ENCODE measurements around the gene TFF1. TPM values are rescaled to one million over a fixed set of nuclear protein-coding genes. Genes with fewer than 3 reads are reported as not detected.
"Not testable (repeated sequence)": the region's sequence is repeated elsewhere in the genome, so short reads cannot be mapped to it uniquely, and the experiment has no call there.

Gene TFF1
- total RNA-seq, 2 experiments from 2014 or later = not detected

DNA sequence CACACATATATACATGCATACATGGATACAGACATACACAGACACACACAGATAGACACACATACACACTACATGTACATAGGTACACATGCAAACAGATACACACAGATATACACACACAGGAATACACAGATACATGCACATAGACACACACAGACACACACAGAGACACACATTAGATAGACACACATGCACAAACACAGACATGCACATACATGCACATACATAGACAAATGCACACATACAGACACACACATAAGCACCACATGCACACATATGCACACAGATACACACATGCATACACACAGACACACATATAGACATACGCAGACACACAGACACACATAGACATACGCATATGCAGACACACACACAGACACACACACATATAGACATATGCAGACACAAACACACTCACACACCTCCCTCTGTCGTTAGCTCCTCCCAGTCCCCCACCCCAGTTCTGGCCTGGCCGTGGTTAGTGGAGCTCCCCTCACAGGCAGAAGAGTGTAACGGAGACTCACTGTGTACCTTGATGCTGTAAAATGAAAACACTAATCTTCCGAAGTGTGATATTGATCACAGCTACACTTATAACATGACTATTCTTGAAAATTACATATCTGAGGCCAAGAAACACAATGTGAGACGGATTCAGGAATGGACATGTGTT is 45.0 kb upstream of the TFF1 start:
- Histone ChIP-seq H3K9me2 (ENCODE audit: insufficient read depth, low read length) (no peaks in the 10 kb centered on the region), H3K4me3 (ENCODE audit: low read depth, low read length, poor library complexity, severe bottlenecking) (no peak overlapping the region), H4K20me1 (ENCODE audit: insufficient read depth, low read length) (no peaks in the 10 kb centered on the region), H3K4me2 (ENCODE audit: low read length) (no peak overlapping the region), H2AFZ (ENCODE audit: low read length) (no peak overlapping the region), H3K79me2 (ENCODE audit: insufficient read depth, low read depth, low read length) (no peaks in the 10 kb centered on the region), H3K27ac (ENCODE audit: low read depth, low read length, poor library complexity, severe bottlenecking) (no peak overlapping the region), H3K4me1 (ENCODE audit: insufficient read depth, low read length, poor library complexity, severe bottlenecking) (peaks cover 6% of the 10 kb centered on the region), H3K9me3 (ENCODE audit: low read length) (no peaks in the 10 kb centered on the region), H3K36me3 (ENCODE audit: insufficient read depth, low read length) (no peaks in the 10 kb centered on the region)
- BruUV-seq (replicated peaks) = no TSS peak
- ChIA-PET CTCF (ENCODE audit: unreplicated experiment) (interaction anchor here (0.5 kb wide), 1 partner anchor 44 kb away, joined by 3 read pairs; no protein-coding TSS in a partner anchor), POLR2A (no interaction called here)
- intact Hi-C loops (cut with micrococcal nuclease; ENCODE audit: unreplicated experiment) = no loop called here
- DNase-seq (ENCODE audit: low spot score) = peak; percentile 21
- no peak for TF ChIP-seq EZH2phosphoT487 (IDR thresholded peaks at IDR 0.05; ENCODE audit: borderline replicate concordance, low read depth, low read length)
- TF ChIP-seq, protein P1, sequence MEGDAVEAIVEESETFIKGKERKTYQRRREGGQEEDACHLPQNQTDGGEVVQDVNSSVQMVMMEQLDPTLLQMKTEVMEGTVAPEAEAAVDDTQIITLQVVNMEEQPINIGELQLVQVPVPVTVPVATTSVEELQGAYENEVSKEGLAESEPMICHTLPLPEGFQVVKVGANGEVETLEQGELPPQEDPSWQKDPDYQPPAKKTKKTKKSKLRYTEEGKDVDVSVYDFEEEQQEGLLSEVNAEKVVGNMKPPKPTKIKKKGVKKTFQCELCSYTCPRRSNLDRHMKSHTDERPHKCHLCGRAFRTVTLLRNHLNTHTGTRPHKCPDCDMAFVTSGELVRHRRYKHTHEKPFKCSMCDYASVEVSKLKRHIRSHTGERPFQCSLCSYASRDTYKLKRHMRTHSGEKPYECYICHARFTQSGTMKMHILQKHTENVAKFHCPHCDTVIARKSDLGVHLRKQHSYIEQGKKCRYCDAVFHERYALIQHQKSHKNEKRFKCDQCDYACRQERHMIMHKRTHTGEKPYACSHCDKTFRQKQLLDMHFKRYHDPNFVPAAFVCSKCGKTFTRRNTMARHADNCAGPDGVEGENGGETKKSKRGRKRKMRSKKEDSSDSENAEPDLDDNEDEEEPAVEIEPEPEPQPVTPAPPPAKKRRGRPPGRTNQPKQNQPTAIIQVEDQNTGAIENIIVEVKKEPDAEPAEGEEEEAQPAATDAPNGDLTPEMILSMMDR (conservative IDR thresholded peaks at IDR 0.05; ENCODE audit: low read length) = peak; percentile 62

GRCh38 chr21:42409366-42409765 is 43.0 kb upstream of the TFF1 start:
- H2AFZ ChIP-seq (ENCODE audit: low read length) = no peak overlapping the region
- TF ChIP-seq, protein P1 (conservative IDR thresholded peaks at IDR 0.05; ENCODE audit: low read length) = no peak
- TF ChIP-seq EZH2phosphoT487 (IDR thresholded peaks at IDR 0.05; ENCODE audit: borderline replicate concordance, low read depth, low read length) = no peak
- no peak for DNase-seq (ENCODE audit: low spot score)
- H3K4me1 ChIP-seq (ENCODE audit: insufficient read depth, low read length, poor library complexity, severe bottlenecking) = peaks cover 9% of the 10 kb centered on the region
- no peaks in the 10 kb centered on the region for H3K9me2 ChIP-seq (ENCODE audit: insufficient read depth, low read length)
- BruUV-seq (replicated peaks) = no TSS peak
- no peak overlapping the region for H3K4me2 ChIP-seq (ENCODE audit: low read length)
- CTCF ChIA-PET (ENCODE audit: unreplicated experiment) = no interaction called here
- H3K79me2 ChIP-seq (ENCODE audit: insufficient read depth, low read depth, low read length) = no peaks in the 10 kb centered on the region
- POLR2A ChIA-PET = no interaction called here
- intact Hi-C loops (cut with micrococcal nuclease; ENCODE audit: unreplicated experiment) = no loop called here
- no peaks in the 10 kb centered on the region for H3K36me3 ChIP-seq (ENCODE audit: insufficient read depth, low read length)
- no peaks in the 10 kb centered on the region for H3K9me3 ChIP-seq (ENCODE audit: low read length)
- H3K27ac ChIP-seq (ENCODE audit: low read depth, low read length, poor library complexity, severe bottlenecking) = no peak overlapping the region
- H3K4me3 ChIP-seq (ENCODE audit: low read depth, low read length, poor library complexity, severe bottlenecking) = no peak overlapping the region
- H4K20me1 ChIP-seq (ENCODE audit: insufficient read depth, low read length) = no peaks in the 10 kb centered on the region

DNA sequence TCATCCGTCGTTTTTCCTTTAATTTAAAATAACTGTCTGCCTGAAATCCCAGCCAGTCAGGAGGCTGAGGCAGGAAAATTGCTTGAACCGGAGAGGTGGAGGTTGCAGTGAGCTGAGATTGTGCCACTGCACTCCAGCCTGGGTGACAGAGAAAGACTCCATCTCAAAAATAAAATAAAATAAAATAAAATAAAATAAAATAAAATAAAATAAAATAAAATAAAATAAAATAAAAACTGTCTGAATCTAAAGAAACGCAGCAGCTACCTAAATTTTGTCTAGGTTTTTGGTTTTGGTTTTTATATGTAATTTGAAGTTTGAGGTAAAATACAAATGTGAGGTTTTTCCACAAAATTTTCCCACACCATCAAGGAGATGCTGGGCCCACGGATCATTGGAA is 42.4 kb upstream of the TFF1 start:
- H2AFZ ChIP-seq (ENCODE audit: low read length); H4K20me1 ChIP-seq (ENCODE audit: insufficient read depth, low read length); POLR2A ChIA-PET; H3K4me3 ChIP-seq (ENCODE audit: low read depth, low read length, poor library complexity, severe bottlenecking); H3K36me3 ChIP-seq (ENCODE audit: insufficient read depth, low read length); H3K9me3 ChIP-seq (ENCODE audit: low read length); CTCF ChIA-PET (ENCODE audit: unreplicated experiment); intact Hi-C loops (cut with micrococcal nuclease; ENCODE audit: unreplicated experiment); DNase-seq (ENCODE audit: low spot score); H3K4me1 ChIP-seq (ENCODE audit: insufficient read depth, low read length, poor library complexity, severe bottlenecking); BruUV-seq (replicated peaks); H3K79me2 ChIP-seq (ENCODE audit: insufficient read depth, low read depth, low read length); H3K27ac ChIP-seq (ENCODE audit: low read depth, low read length, poor library complexity, severe bottlenecking); H3K9me2 ChIP-seq (ENCODE audit: insufficient read depth, low read length); H3K4me2 ChIP-seq (ENCODE audit: low read length): not testable (repeated sequence)
